ENCODE results near the gene HS6ST3.

DNA sequence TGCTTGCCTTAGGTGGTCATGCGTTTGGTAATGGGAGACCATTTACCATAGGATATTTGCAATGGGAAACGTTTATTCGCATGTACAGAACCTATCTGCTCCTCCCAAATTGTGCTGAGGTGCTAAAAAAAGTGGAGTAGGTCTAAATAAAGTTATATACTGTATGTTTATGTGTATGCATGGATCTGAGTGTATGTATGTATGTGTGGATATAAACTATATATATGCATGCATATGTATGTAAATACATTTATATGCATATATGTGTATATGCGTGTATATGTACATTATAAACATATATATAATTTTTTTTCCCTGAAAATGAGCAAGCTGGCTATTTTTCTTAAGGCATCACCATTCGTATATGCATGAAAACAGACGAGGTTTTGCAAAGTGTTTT is 95.9 kb downstream of the HS6ST3 start:
- TF ChIP-seq EZH2 (IDR thresholded peaks at IDR 0.05; ENCODE audit: low read length, unreplicated experiment), result no peak
- TF ChIP-seq, protein P1, sequence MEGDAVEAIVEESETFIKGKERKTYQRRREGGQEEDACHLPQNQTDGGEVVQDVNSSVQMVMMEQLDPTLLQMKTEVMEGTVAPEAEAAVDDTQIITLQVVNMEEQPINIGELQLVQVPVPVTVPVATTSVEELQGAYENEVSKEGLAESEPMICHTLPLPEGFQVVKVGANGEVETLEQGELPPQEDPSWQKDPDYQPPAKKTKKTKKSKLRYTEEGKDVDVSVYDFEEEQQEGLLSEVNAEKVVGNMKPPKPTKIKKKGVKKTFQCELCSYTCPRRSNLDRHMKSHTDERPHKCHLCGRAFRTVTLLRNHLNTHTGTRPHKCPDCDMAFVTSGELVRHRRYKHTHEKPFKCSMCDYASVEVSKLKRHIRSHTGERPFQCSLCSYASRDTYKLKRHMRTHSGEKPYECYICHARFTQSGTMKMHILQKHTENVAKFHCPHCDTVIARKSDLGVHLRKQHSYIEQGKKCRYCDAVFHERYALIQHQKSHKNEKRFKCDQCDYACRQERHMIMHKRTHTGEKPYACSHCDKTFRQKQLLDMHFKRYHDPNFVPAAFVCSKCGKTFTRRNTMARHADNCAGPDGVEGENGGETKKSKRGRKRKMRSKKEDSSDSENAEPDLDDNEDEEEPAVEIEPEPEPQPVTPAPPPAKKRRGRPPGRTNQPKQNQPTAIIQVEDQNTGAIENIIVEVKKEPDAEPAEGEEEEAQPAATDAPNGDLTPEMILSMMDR (conservative IDR thresholded peaks at IDR 0.05; ENCODE audit: low read depth, low read length), result no peak

All from PC-3 (cell line).